CD4-positive, alpha-beta T cell treated with Interleukin-17A for 1 hour (primary cell): Measurements from ENCODE around the gene CDKN2A.

Experiments
- DNase-seq: peaks from one replicate; pipeline ENCODE4 v3.0.0-alpha.2; 2020

The CDKN2A gene

DNA sequence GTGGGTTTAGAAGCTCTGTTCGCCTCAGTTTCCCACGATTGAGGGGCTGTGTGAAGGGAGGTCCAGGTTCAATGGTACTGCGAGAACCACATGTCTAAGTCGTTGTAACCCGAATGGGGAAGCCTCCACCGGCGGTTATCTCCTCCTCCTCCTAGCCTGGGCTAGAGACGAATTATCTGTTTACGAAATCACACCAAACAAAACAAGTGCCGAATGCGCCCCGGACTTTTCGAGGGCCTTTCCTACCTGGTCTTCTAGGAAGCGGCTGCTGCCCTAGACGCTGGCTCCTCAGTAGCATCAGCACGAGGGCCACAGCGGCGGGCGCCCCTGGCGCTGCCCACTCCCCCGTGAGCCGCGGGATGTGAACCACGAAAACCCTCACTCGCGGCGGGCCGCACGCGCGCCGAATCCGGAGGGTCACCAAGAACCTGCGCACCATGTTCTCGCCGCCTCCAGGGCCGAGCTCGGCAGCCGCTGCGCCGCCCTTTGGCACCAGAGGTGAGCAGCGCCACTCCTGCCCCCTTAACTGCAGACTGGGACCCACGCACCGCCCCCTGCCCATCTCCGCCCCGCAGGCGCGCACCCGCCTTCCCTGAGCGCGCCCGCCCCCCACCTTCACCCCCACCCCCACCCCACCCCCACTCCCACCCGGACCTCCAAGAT is at the start of gene CDKN2A:
Gene CDKN2A, minus strand, starts transcription at position 500 of the 663 bp plus-strand sequence.
- DNase-seq = peak; percentile 67

DNA sequence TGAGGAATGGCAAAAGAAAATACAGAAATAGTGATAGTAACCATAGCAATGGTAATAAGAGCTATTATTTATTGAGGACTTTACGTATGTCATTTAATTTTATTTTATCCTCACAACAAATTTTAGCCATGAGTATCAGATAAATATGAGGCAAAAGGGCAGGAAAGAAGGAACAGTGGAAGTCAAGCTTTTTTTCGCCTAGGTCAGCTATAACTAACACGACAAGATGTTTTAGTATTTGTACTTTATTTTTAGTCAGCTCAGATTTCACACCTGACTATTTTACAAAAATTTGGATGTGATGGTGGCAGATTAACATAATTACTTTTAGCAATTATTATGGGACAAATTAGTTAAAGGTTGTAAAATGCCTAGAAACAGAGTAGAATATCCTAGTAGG is 49.7 kb upstream of the CDKN2A start:
- DNase-seq = no peak

DNA sequence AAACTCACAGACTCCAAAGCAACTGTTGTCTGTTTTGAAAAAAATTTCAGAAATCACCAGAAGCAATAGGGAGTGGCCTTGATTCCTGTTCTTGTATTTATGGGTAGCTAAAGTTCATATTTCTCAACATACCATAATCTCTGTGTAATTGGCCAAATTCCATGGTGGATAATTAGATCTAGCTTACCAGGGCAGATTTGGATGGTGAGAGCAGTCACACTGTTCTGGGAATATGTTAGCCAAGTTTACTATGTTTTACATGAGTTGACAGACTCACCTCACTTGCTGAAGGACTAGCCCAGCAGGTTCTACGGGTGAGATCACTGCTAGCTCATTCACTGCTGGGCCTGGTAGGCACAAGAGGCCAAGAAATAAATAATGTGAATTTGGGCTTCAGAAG is 47.6 kb upstream of the CDKN2A start:
- DNase-seq = no peak

DNA sequence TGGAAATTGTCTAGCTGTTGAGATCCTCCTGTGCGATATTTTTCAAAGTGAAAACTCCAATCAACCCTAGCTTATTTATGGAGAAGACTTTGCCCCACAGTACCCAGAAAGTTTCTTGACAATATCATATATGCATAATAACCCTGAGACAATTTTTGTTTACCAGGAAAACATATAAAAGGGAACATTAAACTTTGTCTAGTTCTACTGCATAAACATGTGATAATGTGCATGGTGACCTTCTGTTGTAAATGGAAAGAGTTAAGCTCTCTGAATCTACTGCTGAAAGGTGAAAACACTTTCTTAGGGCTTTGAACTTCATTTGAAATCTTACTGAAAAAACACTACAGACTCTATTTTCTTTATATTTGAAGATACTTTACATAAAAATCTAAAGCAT is 47.2 kb upstream of the CDKN2A start:
- no peak for DNase-seq

DNA sequence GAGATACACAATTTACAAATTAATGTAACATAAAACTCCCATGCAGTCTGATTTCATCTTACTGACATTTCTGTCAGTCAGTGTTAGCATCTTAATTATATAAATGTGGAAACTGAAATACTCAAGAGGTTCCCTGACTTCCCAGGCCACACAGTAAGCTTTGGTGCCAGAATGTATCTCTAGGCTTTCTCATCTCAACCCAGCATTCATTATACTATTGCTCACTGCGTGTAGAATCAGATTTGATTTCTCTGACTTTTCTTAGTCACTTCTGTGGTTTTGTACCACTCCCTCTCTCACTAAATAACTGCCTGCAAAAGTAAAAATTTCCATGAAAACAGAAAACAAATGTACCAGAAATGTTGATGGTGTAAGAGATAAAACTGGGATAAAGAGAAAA is 46.6 kb upstream of the CDKN2A start:
- DNase-seq = no peak

DNA sequence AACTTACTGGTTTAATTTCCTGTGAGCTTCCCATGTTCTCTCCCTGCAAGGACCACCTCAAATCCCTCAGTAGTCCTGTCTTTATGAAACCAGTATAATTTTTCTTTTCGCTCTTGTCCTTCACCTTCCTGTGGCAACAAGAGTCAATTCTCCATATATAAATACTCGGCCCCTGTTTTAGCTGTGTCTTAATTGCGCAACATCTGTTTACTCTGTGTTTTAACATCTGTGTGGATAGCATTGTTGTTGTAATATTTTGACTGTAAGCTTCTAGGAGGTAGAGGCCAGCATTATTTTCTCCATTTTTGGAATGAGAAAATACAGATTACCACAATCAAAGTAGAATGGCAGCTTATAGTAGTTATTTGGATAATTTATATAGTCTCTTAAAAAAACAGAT is 45.1 kb upstream of the CDKN2A start:
- no peak for DNase-seq

DNA sequence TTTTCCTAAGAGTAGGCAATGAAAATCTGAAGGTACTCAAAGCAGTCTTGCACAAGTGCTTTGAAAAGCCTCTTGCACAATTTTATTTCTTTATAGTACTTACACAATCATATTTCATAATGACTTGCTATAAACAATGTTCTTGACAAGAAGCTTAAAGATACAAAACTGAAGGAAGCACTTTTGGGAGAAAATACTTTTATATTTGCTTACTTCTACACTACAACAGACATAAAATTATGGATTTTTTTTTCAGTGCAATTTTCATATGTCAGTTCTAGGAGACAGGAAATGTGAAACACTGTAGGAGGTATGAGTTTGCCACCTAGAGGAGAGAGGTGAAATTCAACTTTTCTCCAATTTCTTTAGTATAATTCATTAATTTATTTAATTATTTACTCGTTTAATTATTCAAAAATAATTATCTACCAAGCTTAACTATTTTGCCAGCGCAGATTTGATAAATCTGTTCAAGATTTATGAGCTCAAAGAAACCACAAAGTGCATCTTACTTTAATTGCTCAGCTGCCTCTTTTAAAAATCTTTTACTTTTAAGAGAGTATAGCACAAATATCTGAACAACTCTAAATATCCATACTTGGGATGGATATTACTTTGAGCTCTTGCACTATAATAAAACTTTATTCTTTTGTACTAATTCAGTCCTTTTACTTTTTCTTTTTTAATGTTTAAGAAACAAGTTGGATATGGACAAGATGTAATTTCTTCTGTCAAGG is 43.9 kb upstream of the CDKN2A start:
- DNase-seq = peak; percentile 53

DNA sequence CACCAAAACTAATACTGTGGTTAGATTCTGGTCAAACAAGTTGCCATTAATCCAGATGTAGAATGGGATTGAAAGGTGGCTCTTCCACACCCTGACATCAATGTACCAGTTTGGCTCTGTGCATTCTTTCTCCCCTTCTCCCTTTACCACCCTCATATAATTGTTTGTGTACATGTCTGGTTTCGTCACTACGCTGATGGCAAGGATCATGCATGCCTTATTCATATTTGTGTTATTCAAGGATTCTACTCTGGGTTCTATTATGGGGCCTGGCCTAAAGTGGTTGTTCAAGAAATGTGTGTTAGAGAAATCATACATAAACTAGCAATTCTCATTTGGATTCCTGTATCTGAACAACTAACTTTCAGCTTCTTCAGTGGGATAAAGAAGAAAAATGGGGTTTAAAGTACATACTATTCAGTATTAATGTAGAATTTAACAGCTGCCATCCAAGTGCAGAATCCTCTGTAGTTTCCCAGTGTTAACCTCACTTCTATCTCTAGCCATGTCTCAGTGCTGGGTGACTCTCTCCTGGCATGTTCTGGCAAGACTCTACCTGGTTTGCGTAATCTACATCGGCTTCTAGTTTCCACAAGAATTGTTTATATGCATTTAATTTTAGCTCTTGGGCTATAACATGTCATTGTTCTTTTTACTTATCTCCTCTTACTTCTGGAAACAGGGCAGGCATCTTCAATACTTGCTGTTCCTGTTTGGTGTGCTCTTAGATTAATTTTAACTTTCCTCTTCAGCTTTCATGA is 42.9 kb upstream of the CDKN2A start:
- DNase-seq = no peak

DNA sequence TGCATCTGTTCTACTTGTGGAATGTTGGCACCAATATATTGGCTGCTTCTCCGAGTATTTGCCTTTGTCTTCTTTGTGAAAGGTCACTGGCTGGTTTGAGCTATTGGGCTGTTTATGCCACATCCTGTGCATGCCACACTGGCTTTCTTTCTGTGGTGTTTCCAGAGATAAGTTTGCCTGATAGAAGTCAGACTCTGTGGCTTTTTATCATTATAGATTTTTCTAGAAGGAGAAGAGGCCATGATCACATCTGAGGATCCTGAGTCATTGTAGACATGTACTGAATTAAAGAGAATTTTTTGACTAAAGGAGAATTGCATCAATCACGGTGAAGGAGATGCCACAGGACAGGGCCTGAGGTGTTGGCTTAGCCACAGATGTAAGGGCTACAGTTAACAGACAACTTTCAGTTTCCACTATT is 41.4 kb upstream of the CDKN2A start:
- no peak for DNase-seq

DNA sequence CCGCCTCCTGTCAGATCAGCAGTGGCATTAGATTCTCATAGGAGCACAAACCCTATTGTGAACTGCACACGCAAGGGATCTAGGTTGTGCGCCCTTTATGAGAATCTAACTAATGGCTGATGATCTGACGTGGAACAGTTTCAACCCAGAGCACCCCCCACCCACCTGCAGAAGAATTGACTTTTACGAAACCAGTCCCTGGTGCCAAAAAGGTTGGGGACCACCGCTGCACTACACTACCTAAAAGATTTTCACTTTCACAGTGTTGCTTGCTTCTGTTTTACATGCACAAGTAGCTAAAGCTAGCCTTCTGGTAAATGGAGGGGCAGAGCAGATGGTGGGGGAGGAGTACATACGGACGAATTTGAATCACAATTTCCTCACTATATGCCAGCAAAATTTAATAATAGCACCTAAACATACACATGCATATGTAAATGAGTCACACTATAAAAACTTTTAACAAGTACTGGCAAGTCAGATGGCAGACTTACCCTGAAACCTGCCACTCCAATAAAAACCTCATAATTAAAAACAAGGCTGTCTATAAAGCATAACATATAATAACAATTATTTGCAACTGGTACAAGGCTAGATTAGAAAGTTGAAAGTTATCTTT is 38.9 kb upstream of the CDKN2A start:
- no peak for DNase-seq

DNA sequence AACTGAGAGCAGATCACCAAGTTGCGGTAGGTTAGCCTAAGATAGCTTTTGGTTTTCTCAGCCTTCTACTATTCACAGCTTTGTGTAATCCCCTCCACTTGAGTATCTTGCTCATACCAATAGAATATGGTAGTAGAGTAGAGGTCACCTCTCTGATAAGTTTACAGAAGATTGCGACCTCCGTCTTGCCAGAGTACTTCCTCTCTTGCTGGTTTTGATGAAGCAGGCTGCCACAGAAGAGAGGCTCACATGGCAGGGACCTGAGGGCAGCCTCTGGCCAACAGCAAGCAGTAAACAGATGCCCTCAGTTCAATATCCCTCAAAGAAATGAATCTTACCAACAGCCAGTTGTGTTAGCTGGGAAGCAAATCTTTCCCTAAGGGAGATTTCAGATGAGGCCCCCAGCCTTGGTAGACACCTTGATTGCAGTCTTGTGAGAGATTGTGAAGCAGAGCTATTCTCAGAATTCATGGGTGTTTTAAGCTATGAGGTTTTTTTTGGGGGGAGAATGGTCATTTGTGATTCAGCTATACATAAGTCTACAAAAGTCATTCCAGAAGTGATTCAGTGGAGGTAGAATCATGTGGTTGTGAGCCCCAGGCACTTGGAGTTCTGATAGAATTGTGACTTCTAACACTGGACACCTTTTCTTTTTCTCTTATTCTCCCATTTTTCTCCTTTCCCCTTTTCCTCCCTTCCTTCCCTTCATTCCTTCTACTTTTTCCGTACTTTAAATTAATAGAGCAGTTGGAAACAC is 37.6 kb upstream of the CDKN2A start:
- no peak for DNase-seq

DNA sequence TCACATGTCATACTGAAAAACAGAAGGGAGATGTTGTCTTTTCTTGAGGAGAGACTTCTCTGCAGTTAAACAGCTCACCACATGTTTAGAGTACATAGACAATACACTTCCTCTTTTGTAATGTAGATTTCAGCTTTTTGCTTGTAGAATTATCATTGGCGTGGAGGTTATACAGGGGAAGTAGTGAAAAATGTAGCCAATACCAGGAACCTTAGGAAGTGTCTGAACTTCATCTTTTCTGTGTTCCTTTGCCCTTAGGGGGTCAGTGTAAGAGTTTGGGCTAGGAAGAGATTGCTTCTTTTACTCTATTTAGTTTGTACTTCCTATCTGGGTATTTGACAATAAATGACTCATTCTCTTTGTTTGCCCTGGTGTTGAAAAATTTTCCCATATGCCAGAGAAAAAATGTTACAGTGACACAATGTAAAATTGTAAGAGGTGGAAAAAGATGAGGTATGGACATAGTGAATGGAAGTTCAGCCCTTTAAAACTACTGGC is 36.0 kb upstream of the CDKN2A start:
- no peak for DNase-seq

DNA sequence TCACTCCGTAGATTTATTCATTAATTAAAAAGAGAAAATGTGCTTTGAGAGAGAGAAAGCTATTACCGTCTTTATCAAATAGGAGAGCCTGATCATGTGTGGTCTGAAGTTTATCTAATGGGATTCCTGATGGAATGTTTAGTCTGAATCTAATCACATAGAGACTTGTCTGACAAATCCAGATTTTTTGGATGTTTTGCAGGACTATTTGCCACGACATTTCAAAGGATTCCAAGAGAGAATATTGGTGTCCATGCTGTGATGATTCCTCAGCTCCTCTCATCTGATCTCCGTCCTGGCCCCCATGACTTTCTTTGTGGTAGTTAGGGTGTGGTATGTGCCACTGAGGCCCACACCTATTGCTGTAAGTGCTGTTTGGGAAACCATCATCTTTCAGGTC is 35.0 kb upstream of the CDKN2A start:
- no peak for DNase-seq

DNA sequence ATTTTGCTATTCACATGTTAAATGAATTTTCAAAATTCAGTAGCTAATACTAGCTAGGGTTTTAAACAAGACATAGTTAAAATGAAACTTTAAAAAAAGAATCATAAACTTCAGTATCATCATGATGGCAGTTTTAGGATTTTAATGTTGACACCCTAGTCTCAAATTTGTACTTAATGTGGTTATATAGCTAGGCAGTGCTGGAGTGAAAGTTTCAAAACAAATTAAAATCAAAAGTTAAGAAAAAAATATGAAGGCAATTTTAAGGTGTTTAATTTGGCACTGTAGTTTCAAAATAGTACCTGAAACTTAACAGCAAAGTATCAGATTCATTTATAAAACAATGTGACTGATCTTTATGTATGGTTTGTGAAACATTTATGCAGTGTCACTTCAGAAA is 34.2 kb upstream of the CDKN2A start:
- no peak for DNase-seq

DNA sequence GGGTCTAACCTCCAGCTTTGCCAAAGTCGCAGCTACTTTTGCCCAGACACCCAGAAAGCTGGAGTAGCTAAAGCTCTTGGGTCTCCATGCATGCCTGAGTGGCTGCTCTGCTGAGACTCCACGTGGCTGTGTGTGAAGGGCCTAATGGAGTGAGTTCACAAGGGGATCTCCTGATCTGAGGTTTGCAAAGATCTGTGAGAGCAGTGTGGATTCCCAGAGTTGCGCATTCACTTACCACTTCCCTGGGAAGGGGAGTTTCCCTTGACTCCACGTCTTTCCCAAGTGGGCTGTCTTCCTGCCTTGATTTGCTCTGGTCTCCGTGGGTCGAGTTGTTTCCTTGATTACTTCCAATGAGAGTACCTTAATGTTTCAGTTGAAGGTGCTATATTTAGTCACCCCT is 32.5 kb upstream of the CDKN2A start:
- no peak for DNase-seq

DNA sequence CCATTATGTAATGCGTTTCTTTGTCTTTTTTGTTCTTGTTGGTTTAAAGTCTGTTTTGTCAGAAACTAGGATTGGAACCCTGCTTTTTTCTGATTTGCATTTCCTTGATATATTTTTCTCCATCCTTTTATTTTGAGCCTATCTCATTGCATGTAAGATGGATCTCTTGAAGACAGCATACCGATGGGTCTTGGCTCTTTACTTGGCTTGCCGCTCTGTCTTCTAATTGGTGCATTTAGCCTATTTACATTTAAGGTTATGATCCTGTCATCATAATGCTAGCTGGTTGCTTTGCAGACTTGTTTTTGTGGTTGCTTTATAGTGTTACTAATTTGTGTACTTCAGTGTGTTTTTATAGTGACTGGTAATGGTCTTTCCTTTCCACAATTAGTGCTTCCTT is 28.2 kb upstream of the CDKN2A start:
- DNase-seq = no peak

DNA sequence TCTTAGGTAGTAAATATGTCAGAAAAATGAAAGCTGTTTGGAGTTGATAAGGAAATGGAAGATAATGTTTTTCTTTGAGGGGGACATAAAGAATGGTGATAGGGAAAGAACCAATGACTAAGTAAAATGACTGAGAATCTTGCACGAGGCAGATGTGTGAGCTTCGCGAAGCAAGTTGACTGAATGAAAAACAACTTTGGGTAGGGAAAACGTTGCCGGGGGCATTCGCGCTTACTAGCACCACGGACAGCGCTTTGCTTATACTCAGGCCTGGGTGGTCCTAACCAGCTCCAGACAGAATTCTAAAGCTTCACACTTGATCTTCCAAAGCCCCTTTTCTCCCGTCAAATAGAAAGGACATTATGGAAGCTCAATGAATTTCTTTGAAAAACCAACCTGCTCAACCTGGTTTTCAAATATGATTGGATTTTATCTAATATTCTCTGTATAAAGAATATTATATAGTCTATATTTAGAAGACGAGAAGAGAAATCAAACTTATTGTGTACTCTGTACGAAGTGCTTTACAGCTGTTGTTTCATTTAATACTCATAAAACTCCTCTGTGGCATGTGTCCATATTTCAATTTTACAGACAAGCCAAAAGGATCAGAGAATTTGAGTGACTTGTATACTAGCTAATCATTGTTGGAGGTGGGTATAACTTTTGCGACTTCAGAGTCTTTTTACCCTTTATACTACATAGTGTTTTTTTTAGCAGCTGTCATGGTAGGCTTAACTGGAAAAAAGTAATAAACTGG is 16.9 kb upstream of the CDKN2A start:
- no peak for DNase-seq

DNA sequence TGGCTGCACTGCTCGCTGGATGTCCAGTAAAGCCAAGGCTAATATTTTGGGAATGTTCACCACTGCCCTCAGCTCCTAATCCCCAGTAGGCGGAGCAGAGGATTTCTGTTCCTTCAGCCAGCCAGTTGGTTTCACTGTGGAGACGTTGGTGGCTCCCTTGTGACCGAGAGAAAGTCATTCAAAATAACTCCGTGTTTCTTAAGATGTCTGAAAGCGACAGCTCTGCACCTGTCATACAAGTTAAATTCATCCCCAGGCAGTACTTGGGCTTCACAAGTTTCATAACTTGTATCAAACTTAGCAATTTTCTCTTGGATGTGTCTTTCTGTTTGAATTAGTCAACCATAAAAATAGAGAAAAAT is 15.3 kb upstream of the CDKN2A start:
- DNase-seq = no peak

DNA sequence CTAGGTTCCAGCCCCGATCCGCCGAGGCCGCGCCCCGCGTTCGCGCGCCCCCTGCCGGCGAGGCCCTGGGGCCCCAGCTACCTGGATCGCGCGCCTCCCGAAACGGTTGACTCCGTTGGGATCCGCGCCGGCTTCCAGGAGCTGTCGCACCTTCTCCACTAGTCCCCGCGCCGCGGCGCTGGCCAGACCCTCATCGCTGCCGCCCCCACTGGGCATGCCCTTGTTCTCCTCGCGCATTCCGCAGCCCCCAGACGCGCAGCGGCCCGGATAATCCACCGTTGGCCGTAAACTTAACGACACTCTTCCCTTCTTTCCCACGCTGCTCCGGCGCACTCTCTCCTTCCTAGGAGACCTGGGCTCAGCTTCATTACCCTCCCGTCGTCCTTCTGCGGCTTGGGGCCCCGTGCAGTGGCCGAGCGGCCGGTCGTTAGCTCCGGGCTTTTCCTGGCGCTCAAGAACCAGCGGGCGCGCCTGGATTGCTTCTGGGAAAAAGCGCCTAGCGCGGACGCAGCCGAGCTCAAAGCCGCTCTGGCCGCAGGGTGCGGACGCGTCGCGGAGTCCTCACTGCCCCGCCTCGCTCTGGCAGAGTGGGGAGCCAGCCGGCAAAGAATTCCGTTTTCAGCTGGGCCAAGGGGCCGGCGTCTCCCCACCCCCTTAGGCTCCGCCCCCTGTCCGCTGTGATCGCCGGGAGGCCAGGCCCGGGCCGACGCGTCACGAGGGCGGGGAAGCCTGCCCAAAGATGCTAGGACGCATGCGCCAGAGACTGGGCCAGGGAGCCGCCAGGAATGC is 14.7 kb upstream of the CDKN2A start, which contains the start of gene CDKN2B:
Gene CDKN2B, minus strand, starts transcription at position 589 of the 789 bp plus-strand sequence. Its CDS starts 352 bp downstream, at position 237.
- DNase-seq = peak; percentile 81

DNA sequence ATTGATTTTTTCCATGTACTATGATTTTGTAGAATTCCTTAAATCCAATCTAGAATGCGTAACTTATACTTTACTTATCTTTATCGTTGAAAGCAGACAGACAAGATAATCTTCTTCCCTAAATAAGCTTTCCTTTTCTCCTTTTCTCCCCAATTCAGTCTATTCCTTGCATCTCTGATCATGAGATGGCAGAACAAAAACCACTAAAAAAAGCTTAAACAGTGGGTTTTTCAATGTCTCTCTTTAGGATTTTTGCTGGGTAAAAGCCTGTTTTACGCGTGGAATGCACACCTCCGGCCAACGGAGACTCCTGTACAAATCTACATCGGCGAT is 14.2 kb upstream of the CDKN2A start:
- no peak for DNase-seq
